ENCODE data around the gene DTHD1. TPM values are rescaled to one million over a fixed set of nuclear protein-coding genes. Genes with fewer than 3 reads are reported as not detected.

DTHD1 gene
- total and polyA plus RNA-seq, 2 of the 8 experiments (the other 6 are each of a cell fraction or from before 2014, with no cell fraction given), result not detected

DNA sequence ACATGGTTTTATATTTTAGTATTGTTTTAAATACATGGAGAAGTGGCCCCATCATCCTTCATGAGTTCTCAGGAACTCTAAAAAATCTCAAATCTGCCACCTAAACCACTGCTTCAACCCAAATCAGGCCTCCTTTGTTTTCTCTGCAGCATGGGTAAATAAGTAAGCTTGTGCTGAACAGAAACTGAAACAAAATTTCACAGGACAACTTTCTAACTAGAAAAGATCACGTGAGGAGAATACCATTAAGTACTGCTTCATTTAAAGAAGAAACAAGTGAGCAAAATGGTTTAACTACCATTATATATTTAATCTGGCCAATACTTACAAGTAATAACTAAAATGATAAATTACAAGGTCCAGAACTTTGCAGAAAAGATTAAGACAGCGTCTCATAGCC is 39.6 kb upstream of the DTHD1 start:
- Histone ChIP-seq H3K23me2 (ENCODE audit: low read depth, low read length) (peaks cover 8% of the 10 kb centered on the region; the same call in 1 of the 2 replicates), H3K4me3 (ENCODE audit: extremely low read depth in 1 of 4, insufficient read depth in 2 of 4, low read depth in 3 of 4, low read length in 4 of 4) (no peak overlapping the region), H3K14ac (ENCODE audit: insufficient read length) (no peak overlapping the region), H2BK12ac (ENCODE audit: low read depth, low read length) (no peak overlapping the region), H2AFZ (ENCODE audit: low read length) (no peak overlapping the region), H2BK20ac (ENCODE audit: low read length) (no peak overlapping the region), H2BK15ac (ENCODE audit: low read length) (no peak overlapping the region), H3K23ac (ENCODE audit: insufficient read length) (no peak overlapping the region), H2BK5ac (ENCODE audit: low read depth, low read length) (no peak overlapping the region), H3K9me3 (ENCODE audit: insufficient read depth in 2 of 2, low read depth in 1 of 2, low read length in 1 of 2) (no peaks in the 10 kb centered on the region), H3K27ac (ENCODE audit: low read depth, low read length) (no peak overlapping the region), H3K79me1 (ENCODE audit: low read depth, low read length) (no peaks in the 10 kb centered on the region), H3K56ac (replicated peaks; ENCODE audit: insufficient read length, low read depth, low read length) (no peak overlapping the region), H3K79me2 (ENCODE audit: control insufficient read depth in 1 of 2, insufficient read depth in 2 of 2, low read length in 2 of 2) (no peaks in the 10 kb centered on the region), H4K8ac (ENCODE audit: extremely low read depth, insufficient read depth, low read length) (no peak overlapping the region), H3K18ac (ENCODE audit: extremely low read depth, low read length) (no peak overlapping the region), H3K4me2 (ENCODE audit: insufficient read depth in 1 of 2, low read depth in 2 of 2, low read length in 2 of 2) (no peak overlapping the region), H2AK5ac (ENCODE audit: low read depth, low read length) (no peak overlapping the region), H4K20me1 (replicated peaks in 1 of 2; ENCODE audit: control insufficient read depth in 1 of 2, insufficient read depth in 2 of 2, low read length in 2 of 2) (no peaks in the 10 kb centered on the region), H4K91ac (replicated peaks; ENCODE audit: insufficient read length, low read length) (no peak overlapping the region), H3K4ac (replicated peaks; ENCODE audit: insufficient read length, low read depth, low read length) (no peak overlapping the region), H3K27me3 (replicated peaks in 1 of 4; ENCODE audit: control insufficient read depth in 3 of 4, extremely low read depth in 1 of 4, insufficient read depth in 3 of 4, low read length in 3 of 4) (peaks cover 0 to 9% (median 4%) of the 10 kb centered on the region in 4 experiments; a peak in 4 of 7 replicates), H3K4me1 (replicated peaks in 1 of 4; ENCODE audit: control insufficient read depth in 3 of 4, insufficient read depth in 4 of 4, low read length in 3 of 4) (no peaks in the 10 kb centered on the region), H4K5ac (ENCODE audit: insufficient read length, low read depth, low read length) (no peak overlapping the region), H3K9ac (replicated peaks in 1 of 4; ENCODE audit: extremely low read depth in 1 of 4, low read depth in 3 of 4, low read length in 3 of 4) (no peak overlapping the region), H2BK120ac (replicated peaks; ENCODE audit: low read depth, low read length) (no peak overlapping the region), H3K36me3 (ENCODE audit: control insufficient read depth in 2 of 4, insufficient read depth in 4 of 4, low read length in 3 of 4) (no peaks in the 10 kb centered on the region)
- POLR2A ChIA-PET (ENCODE audit: partially characterized antibody), result no interaction called here
- WGBS, 2 experiments (ENCODE audit: extremely low coverage in 1 of 2, insufficient coverage in 1 of 2, insufficient read length in 1 of 2, insufficient replicate concordance in 2 of 2, low coverage in 1 of 2, low lambda C conversion rate in 2 of 2, missing lambda C conversion rate in 1 of 2), result 90% methylated on average over 2 of the region's 2 CpGs; no CpG with 5 or more reads in 1 of the 2 experiments
- CTCF ChIA-PET (ENCODE audit: partially characterized antibody), result no interaction called here
- DNase-seq (ENCODE audit: low read depth in 1 of 2, low spot score in 2 of 2) (no peak), FAIRE-seq (no peak)
- no peak for TF ChIP-seq POU5F1 (IDR thresholded peaks at IDR 0.05; ENCODE audit: low read depth, low read length)
- no peak for TF ChIP-seq SIX5 (IDR thresholded peaks at IDR 0.05; ENCODE audit: low read depth, low read length)
- no peak for TF ChIP-seq KDM1A (IDR thresholded peaks at IDR 0.05; ENCODE audit: borderline replicate concordance, low read length)
- no peak for TF ChIP-seq JUN (IDR thresholded peaks at IDR 0.05; ENCODE audit: low read depth, low read length)
- no peak for TF ChIP-seq TBP (IDR thresholded peaks at IDR 0.05; ENCODE audit: low read depth, low read length)
- no peak for TF ChIP-seq SUZ12 (IDR thresholded peaks at IDR 0.05; ENCODE audit: low read length)
- TF ChIP-seq RNF2 (IDR thresholded peaks at IDR 0.05; ENCODE audit: borderline replicate concordance, low read depth, low read length, missing control alignments, poor library complexity, severe bottlenecking), result no peak
